ENCODE data around the gene PDP2.
"Not testable (repeated sequence)": the region's sequence is repeated elsewhere in the genome, so short reads cannot be mapped to it uniquely, and the experiment has no call there.

PDP2 gene

GRCh38 chr16:66886321-66886720, 6.0 kb downstream of the PDP2 start:
- no peak for DNase-seq (ENCODE audit: low spot score)

GRCh38 chr16:66886914-66887313, 6.6 kb downstream of the PDP2 start:
- no peak for DNase-seq (ENCODE audit: low spot score)

GRCh38 chr16:66888647-66889615, 8.6 kb downstream of the PDP2 start:
- no peak for DNase-seq (ENCODE audit: low spot score)

GRCh38 chr16:66889622-66890021, 9.3 kb downstream of the PDP2 start:
- DNase-seq (ENCODE audit: low spot score) = no peak

- no peak for DNase-seq (ENCODE audit: low spot score)
Measured at GRCh38 chr16:66890799-66891198, 10.5 kb downstream of the PDP2 start.

- DNase-seq (ENCODE audit: low spot score) = no peak
Measured at GRCh38 chr16:66891360-66891759, 11.0 kb downstream of the PDP2 start.

- no peak for DNase-seq (ENCODE audit: low spot score)
Measured at GRCh38 chr16:66891797-66892196, 11.5 kb downstream of the PDP2 start.

GRCh38 chr16:66894055-66894454, 13.7 kb downstream of the PDP2 start:
- no peak for DNase-seq (ENCODE audit: low spot score)

GRCh38 chr16:66894948-66895688, 14.8 kb downstream of the PDP2 start:
- peak; percentile 47 for DNase-seq (ENCODE audit: low spot score)

- DNase-seq (ENCODE audit: low spot score) = no peak
Measured at GRCh38 chr16:66895689-66895979, 15.3 kb downstream of the PDP2 start.

- DNase-seq (ENCODE audit: low spot score) = peak; percentile 1
Measured at GRCh38 chr16:66895999-66896398, 15.7 kb downstream of the PDP2 start.

- DNase-seq (ENCODE audit: low spot score) = not testable (repeated sequence)
Measured at GRCh38 chr16:66896682-66897081, 16.4 kb downstream of the PDP2 start.

GRCh38 chr16:66898207-66898606, 17.9 kb downstream of the PDP2 start:
- no peak for DNase-seq (ENCODE audit: low spot score)

GRCh38 chr16:66898933-66899309, 18.6 kb downstream of the PDP2 start:
- DNase-seq (ENCODE audit: low spot score) = no peak

GRCh38 chr16:66899310-66899944, 19.1 kb downstream of the PDP2 start:
- no peak for DNase-seq (ENCODE audit: low spot score)

- no peak for DNase-seq (ENCODE audit: low spot score)
Measured at GRCh38 chr16:66899945-66900710, 19.8 kb downstream of the PDP2 start.

GRCh38 chr16:66900721-66901441, 20.6 kb downstream of the PDP2 start:
- DNase-seq (ENCODE audit: low spot score) = no peak

GRCh38 chr16:66901626-66902025, 21.3 kb downstream of the PDP2 start:
- DNase-seq (ENCODE audit: low spot score) = no peak

GRCh38 chr16:66902648-66903543, 22.6 kb downstream of the PDP2 start:
- no peak for DNase-seq (ENCODE audit: low spot score)

Measured in germinal center (tissue), 1 donor.